ENCODE data around the gene FBXO7.

DNA sequence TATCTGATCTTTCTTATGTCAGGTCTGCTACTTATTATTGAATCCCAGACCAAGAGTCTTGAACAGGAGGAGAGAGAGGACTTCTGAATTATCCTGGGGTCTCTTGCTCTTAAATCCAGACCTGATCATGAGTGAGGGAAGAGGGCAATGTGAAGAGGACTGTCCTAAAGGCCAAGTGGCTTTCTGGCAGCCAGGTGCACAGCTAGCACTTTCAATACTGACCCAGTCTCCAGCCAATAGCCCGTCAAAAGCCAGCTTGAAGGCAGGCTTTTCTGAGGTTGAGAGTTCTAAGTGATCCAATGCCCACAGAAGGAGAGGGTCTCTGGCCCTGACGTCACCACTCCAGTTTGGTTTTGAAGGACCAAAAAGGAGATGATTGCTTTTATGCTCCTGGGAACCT, 37.2 kb downstream of the FBXO7 start:
- TF ChIP-seq CTCF (IDR thresholded peaks at IDR 0.05; ENCODE audit: low read depth, low read length), result no peak
- no peak for TF ChIP-seq EZH2phosphoT487 (IDR thresholded peaks at IDR 0.05; ENCODE audit: low read depth)

Measured in OCI-LY3 (cell line).